Stimulated activated CD8-positive, alpha-beta memory T cell treated with anti-CD3 and anti-CD28 coated beads, Interleukin-15, amount 100 ng/mL, for 1 hour (primary cell): ENCODE data around the gene IFRD2.
"Not testable (repeated sequence)": the region's sequence is repeated elsewhere in the genome, so short reads cannot be mapped to it uniquely, and the experiment has no call there.

Experiments
- DNase-seq: peaks from one replicate; pipeline ENCODE4 v3.0.0-alpha.2; 2020; ENCODE audit warnings: low read depth

The IFRD2 gene

GRCh38 chr3:50251220-50251619, 41.0 kb downstream of the IFRD2 start:
- DNase-seq = no peak

- no peak for DNase-seq
Measured at GRCh38 chr3:50250514-50250913, 41.7 kb downstream of the IFRD2 start.

DNA sequence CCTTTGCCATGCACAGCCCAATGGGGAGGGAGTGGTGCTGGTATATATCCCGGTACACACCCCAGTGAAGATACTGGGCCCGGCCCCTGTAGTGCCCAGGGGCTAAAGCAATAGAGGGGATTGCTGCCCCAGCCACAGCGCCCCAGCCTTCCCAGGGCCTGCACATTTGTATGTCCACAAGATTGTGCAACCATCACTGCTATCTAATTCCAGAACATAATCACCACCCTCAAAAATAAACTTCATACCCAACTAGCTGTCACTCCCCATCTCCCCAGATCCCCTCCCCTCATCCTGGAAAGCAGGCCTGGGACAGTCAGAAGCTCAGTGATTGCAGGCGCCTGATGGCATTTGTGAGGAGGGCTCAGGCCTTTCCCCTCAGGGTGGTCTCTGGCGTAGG, 42.8 kb downstream of the IFRD2 start:
- DNase-seq = no peak

DNA sequence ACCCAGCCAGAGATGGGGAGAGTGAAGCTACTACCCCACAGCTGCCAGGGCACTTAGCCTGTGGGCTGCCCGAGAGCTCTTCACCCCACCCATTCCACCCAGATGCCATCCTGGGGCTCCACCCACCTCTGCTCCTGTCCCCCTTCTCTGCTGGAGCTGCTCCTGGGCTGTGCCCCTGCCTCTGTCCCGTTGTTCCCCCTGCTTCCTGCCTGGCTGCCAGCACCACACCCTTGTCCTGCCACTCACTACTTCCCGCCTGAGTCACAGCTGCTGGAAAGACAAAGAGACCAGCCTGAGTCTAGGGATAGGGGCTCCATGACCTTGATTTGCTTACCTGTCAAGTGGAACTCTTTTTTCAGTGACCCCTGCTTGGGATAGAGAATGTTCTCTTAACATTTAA, 43.8 kb downstream of the IFRD2 start:
- DNase-seq = no peak

DNA sequence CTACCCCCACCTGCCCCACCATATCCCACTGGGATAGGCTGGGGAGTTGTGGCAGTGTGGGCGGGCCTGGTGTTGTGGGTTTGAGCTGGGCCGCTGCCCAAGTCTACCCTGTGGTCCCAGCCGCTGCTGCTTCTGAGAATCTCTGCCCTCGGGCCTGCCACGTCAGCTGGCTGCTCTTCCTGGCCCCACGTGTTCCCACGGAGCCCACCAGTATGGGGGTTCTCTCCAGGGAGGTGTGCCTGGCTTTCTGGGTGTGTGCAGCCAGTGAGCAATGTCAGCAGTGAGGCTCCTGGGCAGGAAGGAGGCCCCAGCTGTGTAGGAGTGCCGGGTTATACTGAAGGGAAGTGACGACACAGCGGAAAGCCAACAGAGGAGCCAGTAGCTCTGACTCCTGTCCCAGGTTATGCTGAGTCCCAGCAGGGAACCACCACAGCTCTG, 45.7 kb downstream of the IFRD2 start:
- DNase-seq = peak; percentile 54

DNA sequence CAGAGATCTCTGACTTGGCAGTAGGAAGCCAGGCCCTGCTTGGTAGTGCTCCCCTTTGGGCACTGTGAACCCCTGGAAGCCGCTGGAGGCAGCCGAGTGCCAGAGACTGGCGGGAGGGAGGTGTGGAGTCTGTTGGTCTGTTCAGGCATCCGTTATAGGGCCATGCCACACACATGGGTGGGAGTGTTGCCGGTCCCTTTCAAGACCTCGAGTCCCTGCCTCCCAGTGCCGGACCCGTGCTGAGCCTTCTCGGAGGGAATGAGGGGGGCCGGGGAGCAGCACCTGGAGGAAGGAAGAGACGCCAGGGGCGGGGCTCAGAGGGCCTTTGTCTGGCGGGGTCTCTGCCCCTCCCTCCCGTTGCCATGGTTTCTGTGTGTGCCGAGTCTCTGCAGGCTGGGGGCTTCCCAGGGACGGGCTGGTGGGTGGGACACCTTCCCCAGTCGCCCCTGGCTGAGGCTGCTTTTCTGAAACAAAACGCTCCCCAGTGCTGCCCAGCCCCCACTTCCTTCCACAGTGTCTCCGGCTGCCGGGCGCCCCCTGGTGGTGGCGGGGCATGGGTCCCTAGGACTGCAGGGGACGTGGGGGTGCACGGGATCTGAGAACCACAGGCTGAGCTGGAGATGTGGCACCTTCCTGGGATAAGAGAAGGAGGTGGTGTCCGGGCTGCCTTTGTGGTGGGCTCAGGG, 46.3 kb downstream of the IFRD2 start:
- DNase-seq = peak; percentile 94

DNA sequence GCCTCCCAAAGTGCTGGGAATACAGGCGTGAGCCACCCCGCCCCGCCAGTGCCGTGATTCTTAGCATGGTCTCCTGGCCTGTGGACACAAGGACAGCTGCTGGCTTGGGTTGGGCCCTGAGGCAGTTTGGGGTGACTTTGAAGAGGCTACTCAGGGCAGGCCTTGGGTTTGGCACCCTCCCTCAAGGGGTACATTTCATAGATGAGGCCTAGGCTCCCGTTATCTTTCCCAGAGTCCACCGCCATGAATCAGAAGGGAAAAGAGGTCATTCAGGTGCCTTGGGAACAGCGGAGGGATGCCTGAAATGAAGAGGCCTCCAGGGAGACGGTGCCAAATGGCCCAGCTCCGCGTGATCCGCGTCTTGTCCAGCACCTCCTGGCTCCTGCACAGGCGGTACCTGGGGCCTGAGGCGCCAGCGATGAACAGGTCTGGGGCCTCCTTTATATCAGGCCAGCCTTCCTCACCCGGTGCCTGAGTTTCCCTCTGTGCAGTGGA, 46.9 kb downstream of the IFRD2 start:
- no peak for DNase-seq

- DNase-seq = not testable (repeated sequence)
Measured at GRCh38 chr3:50244813-50245212, 47.4 kb downstream of the IFRD2 start.

DNA sequence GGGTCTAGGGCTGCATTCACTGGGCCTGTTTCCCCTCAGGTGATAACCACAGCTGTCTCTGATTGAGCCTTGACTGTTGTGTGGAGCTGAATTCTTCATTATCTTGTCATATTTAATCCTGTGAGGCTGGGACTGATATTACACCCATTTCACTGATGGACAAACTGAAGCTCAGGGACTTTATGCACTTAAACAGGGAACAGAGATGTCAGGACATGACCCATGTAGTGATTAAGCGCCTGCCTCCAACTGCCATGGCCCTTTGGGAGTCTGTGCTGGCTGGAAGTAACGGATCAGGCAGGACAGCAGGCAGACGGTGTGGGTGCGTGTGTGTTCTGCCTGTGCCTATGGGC, 48.7 kb downstream of the IFRD2 start:
- DNase-seq = no peak

DNA sequence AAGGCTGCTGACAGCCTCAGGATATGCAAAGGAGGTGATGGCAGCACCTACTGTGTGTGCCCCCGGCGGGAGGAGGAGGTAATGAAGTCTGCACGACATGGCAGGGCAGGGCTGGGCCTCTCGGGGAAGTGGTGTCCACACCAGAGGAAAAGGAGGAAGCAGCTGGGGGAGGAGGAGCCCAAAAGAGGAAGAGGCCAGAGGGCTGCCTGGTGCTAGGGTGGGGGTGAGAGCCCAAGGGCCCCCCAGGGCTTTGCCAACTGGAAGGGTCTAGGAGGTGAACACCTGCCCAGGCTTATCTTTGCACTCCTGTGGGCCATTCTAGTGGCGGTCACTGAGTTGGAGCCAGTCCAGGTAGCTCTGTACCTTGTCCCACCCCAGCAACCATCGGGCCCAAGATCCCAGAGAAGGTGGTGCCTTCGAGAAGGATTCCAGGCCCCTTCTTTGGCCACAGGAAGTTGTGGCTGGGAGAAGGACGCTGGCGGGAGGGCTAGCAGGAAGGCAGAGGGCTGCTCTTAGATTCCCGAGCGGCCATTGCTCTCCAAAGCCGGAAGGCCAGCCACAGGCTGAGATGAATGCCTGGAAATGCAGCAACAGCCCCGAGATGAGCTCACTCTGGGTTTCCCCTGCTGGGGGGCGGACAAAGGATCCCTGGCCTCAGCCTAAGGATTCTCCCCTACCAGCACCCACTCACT, 49.2 kb downstream of the IFRD2 start:
- no peak for DNase-seq

DNA sequence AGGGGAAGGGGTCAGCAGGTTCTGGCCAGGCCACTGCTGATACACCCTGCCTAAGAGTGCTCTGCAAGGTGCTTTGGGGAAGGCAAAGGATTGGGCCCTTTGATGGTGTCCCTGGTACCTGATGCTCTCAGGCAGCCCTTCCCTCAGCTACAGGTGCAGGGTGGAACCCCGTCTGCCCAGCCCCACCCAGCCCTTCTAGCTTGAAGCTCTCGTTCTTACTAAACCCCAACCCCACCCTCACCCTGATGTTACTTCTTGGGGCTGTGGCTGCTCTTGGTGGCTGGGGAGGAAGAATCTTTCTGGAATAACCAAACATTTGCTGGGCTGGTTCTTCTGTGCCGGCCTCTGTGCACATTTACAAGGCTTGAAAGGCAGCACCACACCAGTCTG, 49.9 kb downstream of the IFRD2 start:
- DNase-seq = no peak

- DNase-seq = no peak
Measured at GRCh38 chr3:50241713-50242380, 50.4 kb downstream of the IFRD2 start.

- DNase-seq = no peak
Measured at GRCh38 chr3:50241163-50241562, 51.1 kb downstream of the IFRD2 start.

DNA sequence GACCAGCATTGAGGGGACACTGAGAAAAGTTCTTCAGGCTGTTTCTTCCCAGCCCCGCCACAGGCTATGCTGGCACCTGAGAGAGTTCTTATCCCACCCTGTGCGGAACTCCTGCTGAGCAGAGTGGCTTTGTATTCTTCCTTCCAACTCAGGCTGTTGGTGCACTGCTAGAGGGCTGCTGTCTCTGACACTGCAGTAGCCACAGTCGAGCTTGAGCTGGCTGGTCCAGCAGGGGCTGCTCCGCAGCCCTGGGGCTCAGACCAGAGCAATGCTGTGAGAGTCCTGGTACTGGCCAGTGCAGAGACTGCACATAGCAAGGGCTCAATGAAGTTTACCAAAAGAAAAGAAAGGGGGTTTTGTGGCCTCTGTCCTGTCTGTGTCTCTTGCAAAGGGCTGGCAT, 52.6 kb downstream of the IFRD2 start:
- DNase-seq = no peak

DNA sequence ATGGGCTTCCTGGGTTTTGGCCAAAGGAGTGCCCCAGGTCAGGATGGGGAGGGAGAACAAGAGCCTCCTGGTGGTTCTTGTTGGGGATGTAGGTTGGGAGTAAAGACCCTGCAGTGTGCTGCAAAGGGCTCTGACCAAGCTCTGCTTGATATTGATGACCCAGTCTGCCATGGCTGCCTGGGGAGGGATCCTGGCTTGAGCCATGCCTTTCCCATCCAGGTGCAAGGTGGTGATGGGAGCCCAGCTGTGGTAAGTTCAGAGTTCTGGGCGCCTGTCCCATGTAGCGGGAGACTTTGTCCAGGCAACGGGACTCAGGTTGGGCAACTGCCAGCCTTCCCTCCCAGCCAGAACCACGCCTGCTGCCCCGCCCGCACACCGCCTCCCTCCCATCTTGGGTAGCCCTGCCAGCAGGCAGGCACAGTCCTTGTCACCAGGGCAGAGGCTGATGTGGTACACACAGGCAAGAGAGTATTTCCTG, 53.6 kb downstream of the IFRD2 start:
- DNase-seq = no peak

DNA sequence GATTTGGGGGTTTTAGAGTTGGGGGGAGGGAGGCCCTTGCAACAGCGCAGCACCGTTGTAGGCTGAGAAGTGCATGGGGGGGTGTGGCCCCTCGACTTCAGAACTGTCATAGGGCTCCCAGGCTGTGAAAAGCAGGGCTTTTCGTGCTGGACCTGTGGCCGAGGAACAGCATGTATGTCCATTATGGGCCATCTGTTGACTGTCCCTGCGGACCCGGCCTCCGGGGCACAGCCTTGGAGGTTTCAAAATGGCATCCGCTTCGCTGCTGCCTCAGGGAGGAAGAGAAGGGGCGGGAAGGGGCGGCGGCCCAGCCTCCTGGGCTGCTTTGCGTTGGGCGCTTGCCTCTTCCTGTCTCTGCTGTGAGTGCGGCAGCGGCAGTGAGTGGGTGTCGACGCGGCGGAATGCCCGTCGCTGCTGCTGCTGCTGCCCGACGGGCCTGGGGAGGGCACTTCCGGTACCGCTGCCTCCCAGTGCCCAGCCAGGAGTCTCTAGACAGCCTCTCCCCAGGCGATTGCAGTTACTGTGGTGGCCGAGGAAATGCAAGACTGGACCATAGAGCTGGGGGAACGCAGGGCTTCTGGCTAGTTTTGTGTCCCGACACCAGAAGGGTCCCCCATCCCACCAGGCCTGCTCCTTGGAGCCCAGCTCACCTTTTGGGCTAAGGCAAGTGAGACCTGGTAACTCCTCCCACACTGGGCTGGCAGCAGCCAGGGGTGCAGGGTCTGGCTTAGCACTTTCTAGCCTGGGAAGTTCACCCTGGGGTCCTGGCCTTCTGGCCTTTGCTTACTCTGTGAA, 54.3 kb downstream of the IFRD2 start:
- DNase-seq = peak; percentile 64
